Tibial nerve (tissue), 4 donors: Measurements from ENCODE around the gene CHMP4B. TPM values are rescaled to one million over a fixed set of nuclear protein-coding genes. Genes with fewer than 3 reads are reported as not detected.

ENCODE experiments used
- DNase-seq, 2 donors: peaks; one replicate each; pipeline ENCODE4 v3.0.0-alpha.2; 2019; ENCODE audit warnings: low spot score in 2 of 2
- H3K27ac ChIP-seq, 4 donors: fragments of 200-600 bp; sonication (generic) in 3 of 4; one replicate each; pipeline ENCODE4 v1.5.1; 2017 to 2019; ENCODE audit warnings: mild to moderate bottlenecking in 1 of 4
- H3K27me3 ChIP-seq, 2 donors: fragments of 200-600 bp; sonication (generic) in 1 of 2; one replicate each; pipeline versions ENCODE4 v1.5.1 to v1.6.0; 2017 to 2019
- H3K36me3 ChIP-seq, 3 donors: fragments of 200-600 bp; sonication (generic); one replicate each; pipeline ENCODE4 v1.5.1; 2018 to 2019
- H3K4me1 ChIP-seq, 4 donors: fragments of 200-600 bp; sonication (generic) in 3 of 4; one replicate each; pipeline ENCODE4 v1.5.1; 2017 to 2019
- H3K4me3 ChIP-seq, 4 donors: fragments of 200-600 bp; sonication (generic) in 3 of 4; one replicate each; pipeline ENCODE4 v1.5.1; 2017 to 2019; ENCODE audit warnings: mild to moderate bottlenecking in 1 of 4, moderate library complexity in 1 of 4
- H3K9me3 ChIP-seq, 4 donors: fragments of 200-600 bp; sonication (generic) in 3 of 4; one replicate each; pipeline ENCODE4 v1.5.1; 2017 to 2019
- CTCF ChIP-seq, 5 experiments: fragments of 200-600 bp in 3 of 5; fragments of 450-650 bp in 2 of 5; sonication (generic) in 3 of 5; IDR thresholded peaks; one replicate each; pipeline ENCODE4 v1.5.1; 2016 to 2019; ENCODE audit warnings: antibody characterized with exemption in 5 of 5, mild to moderate bottlenecking in 3 of 5, moderate library complexity in 2 of 5
- EP300 ChIP-seq, 2 donors: sonication (generic); formaldehyde crosslinking; IDR thresholded peaks; one replicate each; pipeline ENCODE4 v1.6.1; 2017; ENCODE audit warnings: antibody characterized with exemption in 2 of 2, mild to moderate bottlenecking in 1 of 2
- POLR2A ChIP-seq, 2 donors: fragments of 450-650 bp; IDR thresholded peaks; one replicate each; pipeline ENCODE4 v1.6.1; 2017; ENCODE audit warnings: antibody characterized with exemption in 2 of 2, mild to moderate bottlenecking in 2 of 2, moderate library complexity in 2 of 2
- WGBS, 2 donors: methylation state at CpG; one replicate each; pipeline ENCODE4 v1.1.5; 2018; 5-methylcytosine and 5-hydroxymethylcytosine counted together
- total RNA-seq, 4 donors: library from RNA; depleted of rRNA; stranded (reverse); fragments of >200 nt; gene quantifications; one replicate each; pipeline ENCODE4 v1.1.0, GENCODE V29; 2016

The CHMP4B gene
- total RNA-seq, 4 donors from 2014 or later: 72.0 to 93.1 (median 78.9) TPM

GRCh38 chr20:33832103-33832804, 21.1 kb downstream of the CHMP4B start:
- Histone ChIP-seq H3K27ac (peak overlapping the region in 1 of 4 donors; percentile 18), H3K4me1 (peaks cover 0 to 81% (median 52%) of the 10 kb centered on the region in 4 donors)

GRCh38 chr20:33833333-33833732, 22.2 kb downstream of the CHMP4B start:
- Histone ChIP-seq H3K4me1 (peaks cover 0 to 81% (median 44%) of the 10 kb centered on the region in 4 donors), H3K27ac (no peak overlapping the region), H3K36me3 (no peaks in the 10 kb centered on the region), H3K27me3 (no peaks in the 10 kb centered on the region), H3K9me3 (no peaks in the 10 kb centered on the region), H3K4me3 (no peak overlapping the region)
- no peak for DNase-seq
- 31 to 33% methylated on average over 1 of the region's 1 CpG for WGBS, 2 donors
- TF ChIP-seq EP300 (IDR thresholded peaks at IDR 0.05) (no peak), CTCF (IDR thresholded peaks at IDR 0.05) (no peak)

More at GRCh38 chr20:33832103-33832804, 21.1 kb downstream of the CHMP4B start:
- no peaks in the 10 kb centered on the region for H3K9me3 ChIP-seq
- H3K27me3 ChIP-seq: no peaks in the 10 kb centered on the region
- H3K4me3 ChIP-seq: no peak overlapping the region
- no peak for DNase-seq
- 42 to 45% methylated on average over 11 of the region's 11 CpGs for WGBS, 2 donors
- no peak for TF ChIP-seq EP300 (IDR thresholded peaks at IDR 0.05)
- TF ChIP-seq CTCF (IDR thresholded peaks at IDR 0.05): no peak
- TF ChIP-seq POLR2A (IDR thresholded peaks at IDR 0.05): no peak
- H3K36me3 ChIP-seq: no peaks in the 10 kb centered on the region

- TF ChIP-seq CTCF (IDR thresholded peaks at IDR 0.05) (no peak), POLR2A (IDR thresholded peaks at IDR 0.05) (no peak), EP300 (IDR thresholded peaks at IDR 0.05) (no peak)
- H3K36me3 ChIP-seq: no peaks in the 10 kb centered on the region
- DNase-seq: peak in 1 of 2 donors; percentile 49
- no peaks in the 10 kb centered on the region for H3K27me3 ChIP-seq
- no peaks in the 10 kb centered on the region for H3K9me3 ChIP-seq
- 79 to 81% methylated on average over 9 of the region's 9 CpGs for WGBS, 2 donors
- H3K27ac ChIP-seq: no peak overlapping the region
- peaks cover 0 to 79% (median 44%) of the 10 kb centered on the region in 4 donors for H3K4me1 ChIP-seq
- no peak overlapping the region for H3K4me3 ChIP-seq
Measured at GRCh38 chr20:33835615-33836172, 24.5 kb downstream of the CHMP4B start.

- Histone ChIP-seq H3K36me3 (no peaks in the 10 kb centered on the region), H3K27me3 (no peaks in the 10 kb centered on the region), H3K27ac (no peak overlapping the region), H3K4me1 (peaks cover 0 to 80% (median 47%) of the 10 kb centered on the region in 4 donors), H3K9me3 (no peaks in the 10 kb centered on the region), H3K4me3 (no peak overlapping the region)
- DNase-seq: no peak
- no peak for TF ChIP-seq EP300 (IDR thresholded peaks at IDR 0.05)
- no peak for TF ChIP-seq POLR2A (IDR thresholded peaks at IDR 0.05)
- no peak for TF ChIP-seq CTCF (IDR thresholded peaks at IDR 0.05)
- WGBS, 2 donors: 85 to 86% methylated on average over 2 of the region's 2 CpGs
Measured at GRCh38 chr20:33836277-33836676, 25.1 kb downstream of the CHMP4B start.

- no peak for TF ChIP-seq EP300 (IDR thresholded peaks at IDR 0.05)
- no peak for TF ChIP-seq POLR2A (IDR thresholded peaks at IDR 0.05)
- TF ChIP-seq CTCF (IDR thresholded peaks at IDR 0.05): no peak
- Histone ChIP-seq H3K4me1 (peaks cover 0 to 78% (median 44%) of the 10 kb centered on the region in 4 donors), H3K9me3 (no peaks in the 10 kb centered on the region), H3K36me3 (no peaks in the 10 kb centered on the region), H3K27me3 (no peaks in the 10 kb centered on the region), H3K27ac (no peak overlapping the region), H3K4me3 (no peak overlapping the region)
- no peak for DNase-seq
- 95 to 96% methylated on average over 5 of the region's 5 CpGs for WGBS, 2 donors
Measured at GRCh38 chr20:33837096-33837830, 26.1 kb downstream of the CHMP4B start.
